ENCODE data around the gene CLINT1. TPM values are rescaled to one million over a fixed set of nuclear protein-coding genes. Genes with fewer than 3 reads are reported as not detected.

Gene CLINT1
- total and polyA plus RNA-seq, 4 experiments from 2014 or later = 70.5 to 88.2 (median 77.4) TPM

DNA sequence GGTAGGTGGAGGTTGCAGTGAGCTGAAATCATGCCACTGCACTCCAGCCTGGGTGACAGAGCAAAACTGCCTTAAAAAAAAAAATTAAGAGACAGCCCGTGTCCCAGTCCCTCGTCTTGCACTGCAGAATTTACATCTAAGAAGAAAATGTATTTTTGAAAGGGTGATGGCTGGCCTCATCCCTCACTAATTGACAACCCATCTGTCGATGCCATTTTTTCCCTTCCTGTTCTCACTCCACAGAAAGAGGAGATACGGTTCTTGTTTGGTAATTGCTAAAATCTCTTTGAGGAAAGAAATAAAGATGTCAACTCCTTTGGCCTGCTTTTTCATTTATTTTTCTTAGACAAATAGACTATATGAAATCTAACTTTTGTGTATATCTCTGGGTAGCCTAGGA is 117.8 kb downstream of the CLINT1 start:
- CTCF ChIA-PET (ENCODE audit: partially characterized antibody) = interaction anchor here (0.7 to 5.1 kb wide), 7 partner anchors 12 to 413 kb away, joined by 3 to 101 read pairs (median 5); no protein-coding TSS in a partner anchor
- peaks cover 12 to 19% of the 10 kb centered on the region in 2 donors for H3K36me3 Mint-ChIP-seq
- no peaks in the 10 kb centered on the region for H3K9me3 Mint-ChIP-seq

GRCh38 chr5:157740229-157740610 is 118.7 kb downstream of the CLINT1 start:
- POLR2A ChIA-PET (ENCODE audit: partially characterized antibody) = no interaction called here

More for the DNA sequence above, 117.8 kb downstream of the CLINT1 start:
- H3K36me3 ChIP-seq (ENCODE audit: insufficient read depth, low read length) = peaks cover 14% of the 10 kb centered on the region
- DNase-seq = no peak
- no peaks in the 10 kb centered on the region for H3K27me3 Mint-ChIP-seq
- H3K4me1 ChIP-seq (ENCODE audit: insufficient read depth, low read length) = peaks cover 18% of the 10 kb centered on the region
- no peak overlapping the region for H3K27ac ChIP-seq (ENCODE audit: low read depth, low read length)
- intact Hi-C loops (cut with micrococcal nuclease) = loop anchor here (5.0 kb wide), 2 partner anchors 199 to 399 kb away; no protein-coding TSS in a partner anchor
- peak overlapping the region in 1 of 7 donors; percentile 53 for H3K27ac Mint-ChIP-seq
- no peaks in the 10 kb centered on the region for H3K27me3 ChIP-seq (ENCODE audit: insufficient read depth, low read length)
- peaks cover 18 to 28% (median 24%) of the 10 kb centered on the region in 4 donors for H3K4me1 Mint-ChIP-seq
- POLR2A ChIA-PET (ENCODE audit: partially characterized antibody) = interaction anchor here (0.7 kb wide), 1 partner anchor 264 kb away, joined by 3 read pairs; no protein-coding TSS in a partner anchor
- H3K9me3 ChIP-seq (ENCODE audit: control insufficient read depth in 1 of 2, low read length in 2 of 2) = no peaks in the 10 kb centered on the region
- H3K4me3 ChIP-seq (ENCODE audit: low read length in 2 of 2) = no peak overlapping the region
- H3K4me3 Mint-ChIP-seq = no peak overlapping the region

DNA sequence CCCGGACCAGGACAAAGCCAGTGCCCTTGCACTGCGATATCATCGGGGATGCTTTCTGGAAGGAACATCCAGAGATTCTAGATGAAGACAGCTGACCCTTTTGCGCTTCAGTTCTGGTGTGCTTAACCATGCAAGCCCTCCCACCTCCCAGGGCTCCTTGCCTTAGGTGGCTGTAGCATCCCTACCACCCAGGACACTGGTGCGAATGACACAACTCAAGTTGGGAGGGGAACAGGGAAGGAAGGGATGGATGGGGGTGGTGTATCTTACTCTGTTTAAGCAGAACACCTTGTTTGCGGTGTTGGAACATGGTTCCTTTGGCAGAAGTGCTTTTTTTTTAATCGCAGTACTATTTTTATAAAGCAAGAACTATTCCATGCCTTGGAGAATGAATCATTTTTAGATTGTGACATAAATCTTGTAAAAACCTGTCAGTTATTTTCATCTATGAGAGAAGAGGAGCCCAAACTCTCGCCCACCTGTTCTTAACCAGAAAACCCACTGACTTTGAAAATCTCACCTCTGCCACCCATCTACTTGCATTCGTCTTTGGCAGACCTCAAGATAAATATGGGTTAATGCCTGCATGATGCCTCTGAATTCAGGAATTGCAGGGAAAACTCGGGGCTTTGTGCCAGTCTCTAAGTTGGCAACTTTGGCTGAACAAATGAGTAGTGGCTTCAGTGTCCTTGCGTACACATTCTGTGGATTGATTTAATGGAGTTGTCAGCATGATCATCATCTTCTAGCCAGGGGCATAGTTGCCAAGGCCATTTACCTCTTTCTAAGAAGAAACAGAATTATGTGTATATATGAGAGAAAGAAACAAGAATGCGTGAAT is 119.3 kb downstream of the CLINT1 start:
- peak overlapping the region in 2 of 7 donors; percentile 12 to 70 for H3K27ac Mint-ChIP-seq
- H3K4me3 Mint-ChIP-seq = peak overlapping the region in 1 of 8 donors; percentile 60
- Histone ChIP-seq H3K4me3 (ENCODE audit: low read length in 2 of 2) (no peak overlapping the region), H3K27ac (ENCODE audit: low read depth, low read length) (no peak overlapping the region), H3K9me3 (ENCODE audit: control insufficient read depth in 1 of 2, low read length in 2 of 2) (no peaks in the 10 kb centered on the region), H3K36me3 (ENCODE audit: insufficient read depth, low read length) (peaks cover 17% of the 10 kb centered on the region), H3K27me3 (ENCODE audit: insufficient read depth, low read length) (no peaks in the 10 kb centered on the region), H3K4me1 (ENCODE audit: insufficient read depth, low read length) (peaks cover 11% of the 10 kb centered on the region)
- H3K4me1 Mint-ChIP-seq = peaks cover 11 to 18% (median 15%) of the 10 kb centered on the region in 4 donors
- peaks cover 16 to 19% of the 10 kb centered on the region in 2 donors for H3K36me3 Mint-ChIP-seq
- DNase-seq = no peak
- ChIA-PET POLR2A (ENCODE audit: partially characterized antibody) (no interaction called here), CTCF (ENCODE audit: partially characterized antibody) (interaction anchor here (1.0 to 1.7 kb wide), 8 partner anchors 15 to 397 kb away, joined by 3 to 6 read pairs (median 4); no protein-coding TSS in a partner anchor)
- intact Hi-C loops (cut with micrococcal nuclease) = loop anchor here (5.0 kb wide), 2 partner anchors 197 to 397 kb away; no protein-coding TSS in a partner anchor
- H3K27me3 Mint-ChIP-seq = no peaks in the 10 kb centered on the region
- no peaks in the 10 kb centered on the region for H3K9me3 Mint-ChIP-seq

More at GRCh38 chr5:157740229-157740610, 118.7 kb downstream of the CLINT1 start:
- peak; percentile 39 to 49 (median 42) for DNase-seq
- intact Hi-C loops (cut with micrococcal nuclease) = loop anchor here (5.0 kb wide), 2 partner anchors 198 to 398 kb away; no protein-coding TSS in a partner anchor
- Histone ChIP-seq H3K27ac (ENCODE audit: low read depth, low read length) (no peak overlapping the region), H3K36me3 (ENCODE audit: insufficient read depth, low read length) (peaks cover 17% of the 10 kb centered on the region), H3K4me1 (ENCODE audit: insufficient read depth, low read length) (peaks cover 17% of the 10 kb centered on the region), H3K27me3 (ENCODE audit: insufficient read depth, low read length) (no peaks in the 10 kb centered on the region), H3K4me3 (ENCODE audit: low read length in 2 of 2) (no peak overlapping the region), H3K9me3 (ENCODE audit: control insufficient read depth in 1 of 2, low read length in 2 of 2) (no peaks in the 10 kb centered on the region)
- CTCF ChIA-PET (ENCODE audit: partially characterized antibody) = interaction anchor here (5.1 kb wide), 1 partner anchor 308 kb away, joined by 101 read pairs; no protein-coding TSS in a partner anchor
- peaks cover 16 to 22% (median 19%) of the 10 kb centered on the region in 4 donors for H3K4me1 Mint-ChIP-seq
- no peaks in the 10 kb centered on the region for H3K9me3 Mint-ChIP-seq
- H3K27ac Mint-ChIP-seq = peak overlapping the region in 4 of 7 donors; percentile 10 to 79 (median 41)
- H3K36me3 Mint-ChIP-seq = peaks cover 16 to 19% of the 10 kb centered on the region in 2 donors
- peak overlapping the region in 2 of 8 donors; percentile 45 to 60 for H3K4me3 Mint-ChIP-seq
- H3K27me3 Mint-ChIP-seq = no peaks in the 10 kb centered on the region

- Mint-ChIP-seq H3K36me3 (peaks cover 22 to 25% of the 10 kb centered on the region in 2 donors), H3K4me1 (peaks cover 10 to 25% (median 18%) of the 10 kb centered on the region in 4 donors)
- CTCF ChIA-PET (ENCODE audit: partially characterized antibody) = interaction anchor here (0.7 kb wide), 1 partner anchor 19 kb away, joined by 3 read pairs; no protein-coding TSS in a partner anchor
These were observed 123.0 kb downstream of the CLINT1 start for GRCh38 chr5:157735991-157736390.

More at GRCh38 chr5:157735991-157736390, 123.0 kb downstream of the CLINT1 start:
- Histone ChIP-seq H3K27ac (ENCODE audit: low read depth, low read length) (no peak overlapping the region), H3K36me3 (ENCODE audit: insufficient read depth, low read length) (peaks cover 17% of the 10 kb centered on the region), H3K4me1 (ENCODE audit: insufficient read depth, low read length) (peaks cover 5% of the 10 kb centered on the region), H3K9me3 (ENCODE audit: control insufficient read depth in 1 of 2, low read length in 2 of 2) (no peaks in the 10 kb centered on the region), H3K27me3 (ENCODE audit: insufficient read depth, low read length) (no peaks in the 10 kb centered on the region), H3K4me3 (ENCODE audit: low read length in 2 of 2) (no peak overlapping the region)
- Mint-ChIP-seq H3K27ac (no peak overlapping the region), H3K4me3 (no peak overlapping the region), H3K9me3 (no peaks in the 10 kb centered on the region), H3K27me3 (no peaks in the 10 kb centered on the region)
- intact Hi-C loops (cut with micrococcal nuclease) = no loop called here
- POLR2A ChIA-PET (ENCODE audit: partially characterized antibody) = no interaction called here
- DNase-seq = no peak

Other genes starting within 250 kb of the CLINT1 start
- gene SOX30, start 206.7 kb downstream of the CLINT1 start, total RNA-seq = under 1 TPM; 0.14 to 0.15 TPM
- under 1 TPM; 0.52 to 0.53 TPM for gene SOX30, start 206.7 kb downstream of the CLINT1 start, polyA plus RNA-seq
- not detected for gene C5orf52, start 187.6 kb downstream of the CLINT1 start, total RNA-seq
- gene C5orf52, start 187.6 kb downstream of the CLINT1 start, polyA plus RNA-seq = not detected
- 10 to 100 TPM in 1 of 2 experiments, 1 to 10 TPM in 1; 9.1 to 10.5 TPM for gene THG1L, start 127.7 kb downstream of the CLINT1 start, total RNA-seq
- gene THG1L, start 127.7 kb downstream of the CLINT1 start, polyA plus RNA-seq = 1 to 10 TPM; 5.7 to 6.7 TPM
- 1 to 10 TPM; 4.4 to 4.8 TPM for gene LSM11, start 115.4 kb downstream of the CLINT1 start, total RNA-seq
- gene LSM11, start 115.4 kb downstream of the CLINT1 start, polyA plus RNA-seq = 1 to 10 TPM in 1 of 2 donors, under 1 TPM in 1; 0.57 to 1.0 TPM

Data from CD4-positive, alpha-beta memory T cell (primary cell).